Vagina (tissue), 2 donors: ENCODE results near the gene EGFR. TPM values are rescaled to one million over a fixed set of nuclear protein-coding genes. Genes with fewer than 3 reads are reported as not detected.

ENCODE experiments used
- DNase-seq, 2 donors: peaks; one replicate each; pipeline ENCODE4 v3.0.0-alpha.2; 2017; ENCODE audit errors: extremely low spot score in 2 of 2
- H3K27ac ChIP-seq: fragments of 200-600 bp; sonication (generic); one replicate; pipeline ENCODE4 v1.5.1; 2019
- H3K27me3 ChIP-seq: fragments of 200-600 bp; sonication (generic); one replicate; pipeline ENCODE4 v1.5.1; 2019
- H3K36me3 ChIP-seq, 2 donors: fragments of 200-600 bp; sonication (generic); one replicate each; pipeline ENCODE4 v1.5.1; 2017 to 2019
- H3K4me1 ChIP-seq: fragments of 200-600 bp; sonication (generic); one replicate; pipeline ENCODE4 v1.5.1; 2019
- H3K4me3 ChIP-seq, 2 donors: fragments of 200-600 bp; sonication (generic); 1 replicate in 1 of 2; 2 replicates in 1 of 2; pipeline ENCODE4 v1.5.1; 2016 to 2019
- H3K9me3 ChIP-seq: fragments of 200-600 bp; sonication (generic); one replicate; pipeline ENCODE4 v1.5.1; 2019
- CTCF ChIP-seq, 3 experiments: fragments of 450-650 bp in 2 of 3; fragments of 200-600 bp in 1 of 3; sonication (generic) in 1 of 3; IDR thresholded peaks; one replicate each; pipeline ENCODE4 v1.5.1; 2017 to 2019; ENCODE audit warnings: antibody characterized with exemption in 3 of 3, mild to moderate bottlenecking in 2 of 3, moderate library complexity in 2 of 3
- POLR2A ChIP-seq, 2 donors: fragments of 450-650 bp; IDR thresholded peaks; one replicate each; pipeline ENCODE4 v1.6.1; 2017; ENCODE audit warnings: antibody characterized with exemption in 2 of 2, mild to moderate bottlenecking in 2 of 2, moderate library complexity in 2 of 2
- POLR2AphosphoS5 ChIP-seq, 2 donors: sonication (generic); formaldehyde crosslinking; IDR thresholded peaks; one replicate each; pipeline ENCODE4 v1.9.0; 2017; ENCODE audit warnings: antibody characterized with exemption in 2 of 2, mild to moderate bottlenecking in 2 of 2, low read depth in 1 of 2; ENCODE audit not compliant: insufficient read depth in 1 of 2
- intact Hi-C: fragments of 100-400 bp; cut with DNase I; formaldehyde crosslinking; loops from one replicate; pipeline ENCODE4 v1.15.1; 2023
- total RNA-seq: library from RNA; depleted of rRNA; stranded (reverse); fragments of >200 nt; gene quantifications from one replicate; pipeline ENCODE4 v1.2.3, GENCODE V29; 2016

Gene EGFR
- total RNA-seq, 1 donor from 2014 or later, result 130 TPM

GRCh38 chr7:55202150-55202913 is 183.5 kb downstream of the EGFR start:
- TF ChIP-seq POLR2AphosphoS5 (IDR thresholded peaks at IDR 0.05; ENCODE audit: insufficient read depth in 1 of 2, low read depth in 1 of 2) (no peak), CTCF (IDR thresholded peaks at IDR 0.05) (no peak), POLR2A (IDR thresholded peaks at IDR 0.05) (no peak)
- intact Hi-C loops, result no loop called here
- H3K36me3 ChIP-seq, result peaks cover 0 to 74% of the 10 kb centered on the region in 2 donors
- no peaks in the 10 kb centered on the region for H3K9me3 ChIP-seq
- H3K27ac ChIP-seq, result no peak overlapping the region
- no peaks in the 10 kb centered on the region for H3K27me3 ChIP-seq
- DNase-seq, result peak; percentile 61 to 84
- H3K4me3 ChIP-seq, result no peak overlapping the region
- no peaks in the 10 kb centered on the region for H3K4me1 ChIP-seq

- Histone ChIP-seq H3K27ac (no peak overlapping the region), H3K9me3 (no peaks in the 10 kb centered on the region), H3K4me1 (no peaks in the 10 kb centered on the region), H3K27me3 (no peaks in the 10 kb centered on the region), H3K4me3 (no peak overlapping the region), H3K36me3 (peaks cover 0 to 83% of the 10 kb centered on the region in 2 donors)
- TF ChIP-seq CTCF (IDR thresholded peaks at IDR 0.05), result no peak
- no peak for TF ChIP-seq POLR2AphosphoS5 (IDR thresholded peaks at IDR 0.05; ENCODE audit: insufficient read depth in 1 of 2, low read depth in 1 of 2)
- TF ChIP-seq POLR2A (IDR thresholded peaks at IDR 0.05), result no peak
- no peak for DNase-seq
- intact Hi-C loops, result no loop called here
These were observed 184.5 kb downstream of the EGFR start for GRCh38 chr7:55203300-55203699.

GRCh38 chr7:55205124-55205955 is 186.5 kb downstream of the EGFR start:
- intact Hi-C loops, result no loop called here
- H3K4me1 ChIP-seq, result no peaks in the 10 kb centered on the region
- H3K9me3 ChIP-seq, result no peaks in the 10 kb centered on the region
- H3K4me3 ChIP-seq, result no peak overlapping the region
- no peak overlapping the region for H3K27ac ChIP-seq
- TF ChIP-seq POLR2AphosphoS5 (IDR thresholded peaks at IDR 0.05; ENCODE audit: insufficient read depth in 1 of 2, low read depth in 1 of 2), result no peak
- no peak for TF ChIP-seq CTCF (IDR thresholded peaks at IDR 0.05)
- DNase-seq, result peak in 1 of 2 donors; percentile 79
- peaks cover 0 to 75% of the 10 kb centered on the region in 2 donors for H3K36me3 ChIP-seq
- H3K27me3 ChIP-seq, result no peaks in the 10 kb centered on the region

GRCh38 chr7:55206235-55207029 is 187.6 kb downstream of the EGFR start:
- Histone ChIP-seq H3K4me3 (no peak overlapping the region), H3K27ac (no peak overlapping the region), H3K36me3 (peaks cover 0 to 64% of the 10 kb centered on the region in 2 donors), H3K27me3 (no peaks in the 10 kb centered on the region), H3K4me1 (no peaks in the 10 kb centered on the region), H3K9me3 (no peaks in the 10 kb centered on the region)
- intact Hi-C loops, result no loop called here
- DNase-seq, result no peak
- TF ChIP-seq POLR2A (IDR thresholded peaks at IDR 0.05), result no peak
- TF ChIP-seq CTCF (IDR thresholded peaks at IDR 0.05), result no peak
- no peak for TF ChIP-seq POLR2AphosphoS5 (IDR thresholded peaks at IDR 0.05; ENCODE audit: insufficient read depth in 1 of 2, low read depth in 1 of 2)
